PC-3 (cell line): ENCODE data around the gene IGFBPL1. TPM values are rescaled to one million over a fixed set of nuclear protein-coding genes. Genes with fewer than 3 reads are reported as not detected.

Experiments
- ATAC-seq: fragments of 200-7000 bp; cut with Tn5 transposase; 2 replicates; pipeline ENCODE4 v1.9.1; 2020; ENCODE audit warnings: mild to moderate bottlenecking, moderate library complexity
- BruUV-seq: library from RNA; stranded (reverse); fragments of 400-500 nt; replicated peaks from 2 replicates; lab custom pipeline; 2021; lab: Mats Ljungman, UMichigan
- CTCF ChIA-PET: fragments of 300-600 bp; sonication (Branson Sonifier 250); formaldehyde crosslinking; loops from one replicate; lab custom pipeline; 2022; ENCODE audit warnings: antibody characterized with exemption; lab: Charles Lee
- POLR2A ChIA-PET: fragments of 300-600 bp; sonication (Branson Sonifier 250); formaldehyde crosslinking; loops from one replicate; lab custom pipeline; 2022; ENCODE audit warnings: antibody characterized with exemption; ENCODE audit not compliant: unreplicated experiment; lab: Charles Lee
- DNase-seq: peaks from one replicate; pipeline ENCODE4 v3.0.0-alpha.2; 2015
- H2AFZ ChIP-seq: fragments of 300-600 bp; sonication (generic); 2 replicates; pipeline ENCODE4 v1.6.0; 2016; ENCODE audit warnings: antibody characterized with exemption, low read length
- H3F3A ChIP-seq: fragments of 300-600 bp; sonication (generic); one replicate; pipeline ENCODE4 v1.6.0; 2017; ENCODE audit warnings: antibody characterized with exemption, low read length, control low read depth, mild to moderate bottlenecking; ENCODE audit not compliant: unreplicated experiment
- H3K27ac ChIP-seq: fragments of 300-600 bp; sonication (generic); 2 replicates; pipeline ENCODE4 v1.5.1; 2016; ENCODE audit warnings: mild to moderate bottlenecking, low read length
- H3K27me3 ChIP-seq: fragments of 300-600 bp; sonication (generic); 2 replicates; pipeline ENCODE4 v1.6.1; 2016; ENCODE audit warnings: low read length, mixed read lengths
- H3K36me3 ChIP-seq: fragments of 300-600 bp; sonication (generic); 2 replicates; pipeline ENCODE4 v1.6.1; 2016; ENCODE audit warnings: low read depth, mixed run types, low read length, mixed read lengths
- H3K4me1 ChIP-seq: fragments of 300-600 bp; sonication (generic); 2 replicates; pipeline ENCODE4 v1.5.1; 2016; ENCODE audit warnings: low read length; ENCODE audit not compliant: insufficient read depth
- H3K4me2 ChIP-seq: fragments of 300-600 bp; sonication (generic); 2 replicates; pipeline ENCODE4 v1.6.0; 2016; ENCODE audit warnings: low read length
- H3K4me3 ChIP-seq: fragments of 300-600 bp; sonication (generic); 2 replicates; pipeline ENCODE4 v1.5.1; 2016; ENCODE audit warnings: mild to moderate bottlenecking, low read length, mixed read lengths
- H3K79me2 ChIP-seq: fragments of 300-600 bp; sonication (generic); 2 replicates; pipeline ENCODE4 v1.6.1; 2017; ENCODE audit warnings: low read length, mixed read lengths
- H3K9ac ChIP-seq: fragments of 300-600 bp; sonication (generic); 2 replicates; pipeline ENCODE4 v1.6.0; 2016; ENCODE audit warnings: mild to moderate bottlenecking, low read length
- H3K9me2 ChIP-seq: fragments of 300-600 bp; sonication (generic); replicated peaks from 2 replicates; pipeline ENCODE4 v1.6.1; 2016; ENCODE audit warnings: mixed run types, low read length, mixed read lengths
- H3K9me3 ChIP-seq: fragments of 300-600 bp; sonication (generic); 2 replicates; pipeline ENCODE4 v1.6.1; 2016; ENCODE audit warnings: low read length, mixed read lengths
- H4K20me1 ChIP-seq: fragments of 300-600 bp; sonication (generic); 2 replicates; pipeline ENCODE4 v1.6.1; 2016; ENCODE audit warnings: low read length, mixed read lengths
- EZH2 ChIP-seq: fragments of 300-600 bp; sonication (generic); IDR thresholded peaks from one replicate; pipeline ENCODE4 v1.6.1; 2017; ENCODE audit warnings: antibody characterized with exemption, mild to moderate bottlenecking, low read length; ENCODE audit not compliant: unreplicated experiment
- EZH2phosphoT487 ChIP-seq: fragments of 300-600 bp; sonication (generic); IDR thresholded peaks from 2 replicates; pipeline ENCODE4 v1.6.1; 2018; ENCODE audit warnings: mild to moderate bottlenecking, antibody characterized with exemption, low read length, borderline replicate concordance
- intact Hi-C: fragments of 100-400 bp; cut with micrococcal nuclease; formaldehyde crosslinking; loops from 2 replicates; pipeline ENCODE4 v1.9.0; 2023
- total RNA-seq: library from RNA; depleted of rRNA; stranded (reverse); fragments of >200 nt; gene quantifications from 2 replicates; pipeline ENCODE4 v1.2.3, GENCODE V29; 2014; rRNA removed
- TF ChIP-seq, protein P1 (sequence below): fragments of 300-600 bp; sonication (generic); conservative IDR thresholded peaks from 2 replicates; pipeline ENCODE4 v1.5.1; 2017; ENCODE audit warnings: antibody characterized with exemption, low read depth, mild to moderate bottlenecking, low read length

The IGFBPL1 gene
- total RNA-seq, 1 experiment from 2014 or later: 0.66 TPM

DNA sequence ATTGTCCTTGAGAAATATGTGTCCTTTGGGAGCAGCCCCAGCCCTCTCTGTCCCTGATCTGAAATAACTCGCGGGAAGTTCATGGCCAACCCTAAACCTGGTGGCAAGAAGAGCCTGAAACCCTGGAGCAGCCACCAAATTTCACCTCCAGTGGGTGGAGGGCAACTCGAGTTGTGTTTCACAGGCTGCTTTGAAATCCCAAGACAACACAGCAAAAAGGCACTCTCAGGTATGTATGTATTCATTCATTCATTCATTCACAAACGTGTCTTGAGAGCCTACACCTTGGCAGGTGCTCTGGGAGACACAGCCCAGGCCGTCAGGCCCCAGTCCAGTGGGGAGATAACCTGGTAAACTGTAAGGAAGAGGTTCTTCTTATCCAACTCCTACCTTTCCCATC is 67.4 kb downstream of the IGFBPL1 start:
- no peaks in the 10 kb centered on the region for H3K36me3 ChIP-seq
- H3K27ac ChIP-seq: no peak overlapping the region
- no peaks in the 10 kb centered on the region for H3K9me2 ChIP-seq
- ChIA-PET CTCF (no interaction called here), POLR2A (no interaction called here)
- no peaks in the 10 kb centered on the region for H3K4me1 ChIP-seq
- TF ChIP-seq, protein P1, sequence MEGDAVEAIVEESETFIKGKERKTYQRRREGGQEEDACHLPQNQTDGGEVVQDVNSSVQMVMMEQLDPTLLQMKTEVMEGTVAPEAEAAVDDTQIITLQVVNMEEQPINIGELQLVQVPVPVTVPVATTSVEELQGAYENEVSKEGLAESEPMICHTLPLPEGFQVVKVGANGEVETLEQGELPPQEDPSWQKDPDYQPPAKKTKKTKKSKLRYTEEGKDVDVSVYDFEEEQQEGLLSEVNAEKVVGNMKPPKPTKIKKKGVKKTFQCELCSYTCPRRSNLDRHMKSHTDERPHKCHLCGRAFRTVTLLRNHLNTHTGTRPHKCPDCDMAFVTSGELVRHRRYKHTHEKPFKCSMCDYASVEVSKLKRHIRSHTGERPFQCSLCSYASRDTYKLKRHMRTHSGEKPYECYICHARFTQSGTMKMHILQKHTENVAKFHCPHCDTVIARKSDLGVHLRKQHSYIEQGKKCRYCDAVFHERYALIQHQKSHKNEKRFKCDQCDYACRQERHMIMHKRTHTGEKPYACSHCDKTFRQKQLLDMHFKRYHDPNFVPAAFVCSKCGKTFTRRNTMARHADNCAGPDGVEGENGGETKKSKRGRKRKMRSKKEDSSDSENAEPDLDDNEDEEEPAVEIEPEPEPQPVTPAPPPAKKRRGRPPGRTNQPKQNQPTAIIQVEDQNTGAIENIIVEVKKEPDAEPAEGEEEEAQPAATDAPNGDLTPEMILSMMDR: no peak
- TF ChIP-seq EZH2phosphoT487 (no peak), EZH2 (no peak)
- ATAC-seq (no peak), DNase-seq (no peak)
- H3K4me2 ChIP-seq: no peak overlapping the region
- no peaks in the 10 kb centered on the region for H3K79me2 ChIP-seq
- no peak overlapping the region for H2AFZ ChIP-seq
- H3K27me3 ChIP-seq: no peaks in the 10 kb centered on the region
- H3K9me3 ChIP-seq: no peaks in the 10 kb centered on the region
- H3K4me3 ChIP-seq: no peak overlapping the region
- no TSS peak for BruUV-seq
- no peak overlapping the region for H3K9ac ChIP-seq
- H3F3A ChIP-seq: no peaks in the 10 kb centered on the region
- intact Hi-C loops: no loop called here
- no peaks in the 10 kb centered on the region for H4K20me1 ChIP-seq

Other genes with a start within 250 kb of the IGFBPL1 start
- gene ALDH1B1, start 31.8 kb downstream of the IGFBPL1 start, total RNA-seq: 28.6 and 29.0 TPM in 2 replicates
- gene ANKRD18A, start 196.1 kb upstream of the IGFBPL1 start, total RNA-seq: 2.2 and 3.4 TPM in 2 replicates